Measurements from ENCODE around the gene RRAD. TPM values are rescaled to one million over a fixed set of nuclear protein-coding genes. Genes with fewer than 3 reads are reported as not detected.

RRAD gene
- total and polyA plus RNA-seq, 2 experiments from 2014 or later, result 0.22 to 0.70 TPM

DNA sequence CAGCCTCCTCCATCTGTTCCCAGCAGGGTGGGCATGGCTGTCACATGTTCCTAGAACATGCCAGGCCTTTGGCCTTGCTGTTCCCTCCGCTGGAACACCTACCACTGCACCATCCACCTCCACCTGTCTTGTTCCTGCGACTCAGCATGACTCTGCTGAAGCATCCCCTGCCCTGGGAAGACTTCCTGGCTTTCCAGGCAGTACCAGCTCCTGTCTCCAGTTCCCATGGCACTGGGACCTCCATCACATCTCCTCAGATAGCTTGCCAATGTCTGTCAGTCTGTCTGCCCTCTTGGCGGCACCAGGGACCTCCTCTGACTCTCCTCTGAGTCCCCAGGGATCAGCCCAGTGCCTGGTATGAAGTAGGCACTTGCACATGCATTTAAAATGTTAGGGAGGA lies 29.3 kb downstream of the RRAD start:
- no peak overlapping the region for H3K4me2 ChIP-seq (ENCODE audit: unreplicated experiment)
- no peaks in the 10 kb centered on the region for H3K9me3 ChIP-seq (ENCODE audit: low read depth)
- H2AFZ ChIP-seq, result no peak overlapping the region
- H3F3A ChIP-seq (ENCODE audit: insufficient read depth), result no peaks in the 10 kb centered on the region
- H3K79me2 ChIP-seq (ENCODE audit: insufficient read depth), result no peaks in the 10 kb centered on the region
- no peak overlapping the region for H3K4me3 ChIP-seq
- WGBS, 2 experiments (ENCODE audit: low coverage in 1 of 2, low lambda C conversion rate in 2 of 2, missing lambda C conversion rate in 2 of 2), result 94 to 98% methylated on average over 3 of the region's 3 CpGs
- no peak overlapping the region for H3K27ac ChIP-seq
- peaks cover 9% of the 10 kb centered on the region for H3K4me1 ChIP-seq (ENCODE audit: insufficient read depth)
- TF ChIP-seq EZH2 (IDR thresholded peaks at IDR 0.05; ENCODE audit: insufficient read depth, poor library complexity, severe bottlenecking), result no peak
- TF ChIP-seq EZH2phosphoT487 (IDR thresholded peaks at IDR 0.05; ENCODE audit: insufficient read depth, low read depth), result no peak
- in situ Hi-C loops (cut with MboI), result no loop called here
- no peak for DNase-seq
- H3K27me3 ChIP-seq (replicated peaks; ENCODE audit: insufficient read depth), result no peaks in the 10 kb centered on the region
- H4K20me1 ChIP-seq (ENCODE audit: insufficient read depth), result no peaks in the 10 kb centered on the region
- H3K9ac ChIP-seq, result no peak overlapping the region
- no peaks in the 10 kb centered on the region for H3K36me3 ChIP-seq (ENCODE audit: low read depth)
- no peaks in the 10 kb centered on the region for H3K9me2 ChIP-seq (ENCODE audit: insufficient read depth)

DNA sequence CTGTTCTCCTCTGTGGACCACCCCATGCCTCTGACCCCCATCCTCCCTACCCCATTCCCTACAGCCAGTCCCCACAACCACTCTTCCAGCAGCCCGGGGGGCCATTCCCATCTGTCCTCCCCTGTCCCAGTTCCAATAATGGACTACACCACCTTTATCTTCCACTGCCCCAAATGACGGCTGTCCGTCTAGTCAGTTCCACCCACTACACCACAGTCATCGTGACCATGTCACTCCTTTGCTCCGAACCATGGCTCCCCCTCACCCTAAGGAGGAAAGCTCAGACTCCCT lies 29.7 kb downstream of the RRAD start:
- H4K20me1 ChIP-seq (ENCODE audit: insufficient read depth), result no peaks in the 10 kb centered on the region
- DNase-seq, result no peak
- no peaks in the 10 kb centered on the region for H3K9me3 ChIP-seq (ENCODE audit: low read depth)
- no peak overlapping the region for H3K9ac ChIP-seq
- no peak overlapping the region for H2AFZ ChIP-seq
- TF ChIP-seq EZH2 (IDR thresholded peaks at IDR 0.05; ENCODE audit: insufficient read depth, poor library complexity, severe bottlenecking), result no peak
- no peak for TF ChIP-seq EZH2phosphoT487 (IDR thresholded peaks at IDR 0.05; ENCODE audit: insufficient read depth, low read depth)
- H3K27me3 ChIP-seq (replicated peaks; ENCODE audit: insufficient read depth), result no peaks in the 10 kb centered on the region
- no peaks in the 10 kb centered on the region for H3K36me3 ChIP-seq (ENCODE audit: low read depth)
- no peaks in the 10 kb centered on the region for H3K9me2 ChIP-seq (ENCODE audit: insufficient read depth)
- WGBS, 2 experiments (ENCODE audit: low coverage in 1 of 2, low lambda C conversion rate in 2 of 2, missing lambda C conversion rate in 2 of 2), result 79 to 82% methylated on average over 5 of the region's 5 CpGs
- H3K4me3 ChIP-seq, result no peak overlapping the region
- no peak overlapping the region for H3K4me2 ChIP-seq (ENCODE audit: unreplicated experiment)
- no peaks in the 10 kb centered on the region for H3K79me2 ChIP-seq (ENCODE audit: insufficient read depth)
- no peaks in the 10 kb centered on the region for H3F3A ChIP-seq (ENCODE audit: insufficient read depth)
- in situ Hi-C loops (cut with MboI), result no loop called here
- no peak overlapping the region for H3K27ac ChIP-seq
- H3K4me1 ChIP-seq (ENCODE audit: insufficient read depth), result peaks cover 9% of the 10 kb centered on the region

DNA sequence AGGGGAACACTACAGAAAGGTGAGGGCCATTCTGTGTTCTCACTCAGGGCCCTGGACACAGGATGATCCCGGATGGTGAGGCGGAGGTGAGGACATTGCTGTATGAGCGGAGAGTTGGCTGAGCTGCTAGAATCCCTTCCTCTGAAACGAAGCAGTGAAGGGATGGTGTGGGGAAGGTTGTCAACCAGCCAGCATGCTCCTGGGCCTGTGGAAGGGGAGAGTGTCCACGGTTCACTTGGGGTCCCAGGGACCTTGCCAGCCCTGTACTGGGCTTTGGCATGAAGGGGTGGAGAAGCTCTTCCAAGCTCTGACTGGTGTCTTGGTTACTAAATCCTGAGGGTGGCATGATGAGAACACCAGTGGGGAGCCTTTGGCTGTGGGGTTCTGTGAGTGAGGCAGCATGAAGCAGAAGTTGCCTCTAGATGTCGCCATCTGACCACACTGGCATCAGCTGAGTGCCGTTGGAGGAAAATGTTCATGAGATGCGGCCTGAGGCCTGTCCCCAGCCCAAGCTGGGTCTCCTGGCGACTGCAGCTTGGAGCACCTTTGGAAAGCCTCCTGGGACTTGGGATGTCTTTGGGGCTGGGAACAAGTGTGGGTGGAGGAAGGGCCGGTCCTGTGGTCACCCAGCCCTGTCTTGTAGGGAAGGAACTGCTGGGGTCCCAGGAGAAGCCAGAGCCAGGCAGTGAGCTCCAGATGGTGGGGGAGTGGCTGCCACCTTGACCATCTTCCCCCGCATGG lies 30.2 kb downstream of the RRAD start:
- peak; percentile 85 for DNase-seq
- Histone ChIP-seq H3K4me1 (ENCODE audit: insufficient read depth) (peaks cover 6% of the 10 kb centered on the region), H3K4me3 (no peak overlapping the region), H3K36me3 (ENCODE audit: low read depth) (no peaks in the 10 kb centered on the region), H2AFZ (no peak overlapping the region), H4K20me1 (ENCODE audit: insufficient read depth) (no peaks in the 10 kb centered on the region), H3K27me3 (replicated peaks; ENCODE audit: insufficient read depth) (no peaks in the 10 kb centered on the region), H3K27ac (no peak overlapping the region), H3K9me3 (ENCODE audit: low read depth) (no peaks in the 10 kb centered on the region), H3K9me2 (ENCODE audit: insufficient read depth) (no peaks in the 10 kb centered on the region), H3K4me2 (ENCODE audit: unreplicated experiment) (no peak overlapping the region), H3K79me2 (ENCODE audit: insufficient read depth) (no peaks in the 10 kb centered on the region), H3F3A (ENCODE audit: insufficient read depth) (no peaks in the 10 kb centered on the region), H3K9ac (no peak overlapping the region)
- TF ChIP-seq EZH2 (IDR thresholded peaks at IDR 0.05; ENCODE audit: insufficient read depth, poor library complexity, severe bottlenecking), result no peak
- TF ChIP-seq EZH2phosphoT487 (IDR thresholded peaks at IDR 0.05; ENCODE audit: insufficient read depth, low read depth), result no peak
- in situ Hi-C loops (cut with MboI), result no loop called here
- 33 to 46% methylated on average over 10 to 11 of the region's 11 CpGs for WGBS, 2 experiments (ENCODE audit: low coverage in 1 of 2, low lambda C conversion rate in 2 of 2, missing lambda C conversion rate in 2 of 2)

DNA sequence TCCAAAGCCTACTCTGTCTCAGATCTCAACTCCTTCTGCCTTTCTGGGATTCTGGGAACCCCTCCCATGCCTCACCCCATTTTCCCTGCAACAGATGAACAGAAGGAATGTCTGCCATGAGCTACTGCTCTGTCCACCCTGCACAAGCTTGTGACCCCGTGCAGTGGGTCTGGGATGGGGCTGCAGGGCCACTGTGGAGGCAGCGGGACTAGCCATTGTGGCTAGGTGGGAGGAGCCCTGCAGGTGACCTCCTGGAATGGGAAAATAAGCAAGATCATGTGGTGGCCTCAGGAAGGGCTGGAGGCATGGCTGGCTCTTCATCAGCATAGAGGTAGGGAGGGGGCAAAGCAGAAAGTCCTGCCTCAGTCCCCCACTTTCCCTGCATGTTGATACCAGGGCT lies 31.3 kb downstream of the RRAD start:
- TF ChIP-seq EZH2phosphoT487 (IDR thresholded peaks at IDR 0.05; ENCODE audit: insufficient read depth, low read depth) (no peak), EZH2 (IDR thresholded peaks at IDR 0.05; ENCODE audit: insufficient read depth, poor library complexity, severe bottlenecking) (no peak)
- DNase-seq, result no peak
- Histone ChIP-seq H2AFZ (no peak overlapping the region), H3K9ac (no peak overlapping the region), H3K9me3 (ENCODE audit: low read depth) (no peaks in the 10 kb centered on the region), H4K20me1 (ENCODE audit: insufficient read depth) (no peaks in the 10 kb centered on the region), H3K4me2 (ENCODE audit: unreplicated experiment) (no peak overlapping the region), H3K27ac (no peak overlapping the region), H3K36me3 (ENCODE audit: low read depth) (no peaks in the 10 kb centered on the region), H3K4me3 (no peak overlapping the region), H3K79me2 (ENCODE audit: insufficient read depth) (no peaks in the 10 kb centered on the region), H3K4me1 (ENCODE audit: insufficient read depth) (no peaks in the 10 kb centered on the region), H3K27me3 (replicated peaks; ENCODE audit: insufficient read depth) (no peaks in the 10 kb centered on the region), H3F3A (ENCODE audit: insufficient read depth) (no peaks in the 10 kb centered on the region), H3K9me2 (ENCODE audit: insufficient read depth) (no peaks in the 10 kb centered on the region)
- WGBS, 2 experiments (ENCODE audit: low coverage in 1 of 2, low lambda C conversion rate in 2 of 2, missing lambda C conversion rate in 2 of 2), result 66 to 76% methylated on average over 2 of the region's 2 CpGs
- in situ Hi-C loops (cut with MboI), result no loop called here
